SK-N-DZ (cell line): ENCODE results near the gene YLPM1. TPM values are rescaled to one million over a fixed set of nuclear protein-coding genes. Genes with fewer than 3 reads are reported as not detected.
"Not testable (repeated sequence)": the region's sequence is repeated elsewhere in the genome, so short reads cannot be mapped to it uniquely, and the experiment has no call there.

Source experiments
- DNase-seq: peaks from one replicate; pipeline ENCODE4 v3.0.0-alpha.2; 2015; ENCODE audit warnings: low spot score
- polyA plus RNA-seq, 2 experiments: library from polyadenylated mRNA; depleted of rRNA; stranded (reverse); fragments of >200 nt; gene quantifications; 2 replicates each; pipeline ENCODE4 v1.2.3, GENCODE V29; 2014

Gene YLPM1, protein sequence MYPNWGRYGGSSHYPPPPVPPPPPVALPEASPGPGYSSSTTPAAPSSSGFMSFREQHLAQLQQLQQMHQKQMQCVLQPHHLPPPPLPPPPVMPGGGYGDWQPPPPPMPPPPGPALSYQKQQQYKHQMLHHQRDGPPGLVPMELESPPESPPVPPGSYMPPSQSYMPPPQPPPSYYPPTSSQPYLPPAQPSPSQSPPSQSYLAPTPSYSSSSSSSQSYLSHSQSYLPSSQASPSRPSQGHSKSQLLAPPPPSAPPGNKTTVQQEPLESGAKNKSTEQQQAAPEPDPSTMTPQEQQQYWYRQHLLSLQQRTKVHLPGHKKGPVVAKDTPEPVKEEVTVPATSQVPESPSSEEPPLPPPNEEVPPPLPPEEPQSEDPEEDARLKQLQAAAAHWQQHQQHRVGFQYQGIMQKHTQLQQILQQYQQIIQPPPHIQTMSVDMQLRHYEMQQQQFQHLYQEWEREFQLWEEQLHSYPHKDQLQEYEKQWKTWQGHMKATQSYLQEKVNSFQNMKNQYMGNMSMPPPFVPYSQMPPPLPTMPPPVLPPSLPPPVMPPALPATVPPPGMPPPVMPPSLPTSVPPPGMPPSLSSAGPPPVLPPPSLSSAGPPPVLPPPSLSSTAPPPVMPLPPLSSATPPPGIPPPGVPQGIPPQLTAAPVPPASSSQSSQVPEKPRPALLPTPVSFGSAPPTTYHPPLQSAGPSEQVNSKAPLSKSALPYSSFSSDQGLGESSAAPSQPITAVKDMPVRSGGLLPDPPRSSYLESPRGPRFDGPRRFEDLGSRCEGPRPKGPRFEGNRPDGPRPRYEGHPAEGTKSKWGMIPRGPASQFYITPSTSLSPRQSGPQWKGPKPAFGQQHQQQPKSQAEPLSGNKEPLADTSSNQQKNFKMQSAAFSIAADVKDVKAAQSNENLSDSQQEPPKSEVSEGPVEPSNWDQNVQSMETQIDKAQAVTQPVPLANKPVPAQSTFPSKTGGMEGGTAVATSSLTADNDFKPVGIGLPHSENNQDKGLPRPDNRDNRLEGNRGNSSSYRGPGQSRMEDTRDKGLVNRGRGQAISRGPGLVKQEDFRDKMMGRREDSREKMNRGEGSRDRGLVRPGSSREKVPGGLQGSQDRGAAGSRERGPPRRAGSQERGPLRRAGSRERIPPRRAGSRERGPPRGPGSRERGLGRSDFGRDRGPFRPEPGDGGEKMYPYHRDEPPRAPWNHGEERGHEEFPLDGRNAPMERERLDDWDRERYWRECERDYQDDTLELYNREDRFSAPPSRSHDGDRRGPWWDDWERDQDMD (N-terminal part only)
- 25.6 and 27.1 TPM in 2 replicates for polyA plus RNA-seq (2014; cell fraction: cytosol; rRNA removed)
- polyA plus RNA-seq (2014; cell fraction: nucleus; rRNA removed): 34.3 and 34.7 TPM in 2 replicates

DNA sequence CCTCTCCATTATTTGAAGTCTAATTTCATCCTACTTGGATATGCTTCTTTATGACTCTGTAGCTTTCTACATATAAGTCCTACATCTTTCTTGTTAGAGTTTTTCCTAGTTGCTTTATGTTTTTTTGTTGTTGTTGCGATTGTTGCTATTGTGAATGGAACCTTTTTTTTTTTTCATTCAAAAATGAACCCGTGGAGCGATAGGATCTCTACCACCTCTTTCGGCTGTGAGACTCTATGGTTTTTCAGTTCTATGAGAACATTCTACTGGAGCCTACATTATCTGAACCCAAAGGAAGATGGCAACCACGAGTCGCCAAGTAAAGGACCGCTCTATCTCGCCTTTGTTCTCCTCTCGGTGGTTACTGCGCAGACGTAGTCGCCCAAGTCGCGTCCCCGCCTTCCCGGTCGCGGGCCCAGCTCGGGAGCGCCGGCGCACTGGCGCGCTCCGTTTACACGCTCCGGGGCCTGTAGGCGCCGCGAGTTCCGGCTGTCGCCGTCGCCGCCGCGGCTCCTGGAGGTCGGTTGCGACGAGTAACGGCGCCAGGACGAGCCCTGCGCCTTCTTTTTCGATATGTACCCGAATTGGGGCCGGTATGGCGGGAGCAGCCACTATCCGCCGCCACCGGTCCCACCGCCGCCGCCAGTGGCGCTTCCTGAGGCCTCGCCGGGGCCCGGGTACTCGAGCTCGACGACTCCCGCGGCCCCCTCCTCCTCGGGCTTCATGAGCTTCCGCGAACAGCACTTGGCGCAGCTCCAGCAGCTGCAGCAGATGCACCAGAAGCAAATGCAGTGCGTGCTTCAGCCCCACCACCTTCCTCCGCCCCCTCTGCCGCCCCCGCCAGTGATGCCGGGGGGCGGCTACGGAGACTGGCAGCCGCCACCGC is at the start of gene YLPM1:
TSS of gene YLPM1 (plus strand) at position 400 of the 886 bp plus-strand sequence. CDS start at position 574, 174 bp downstream.
- peak; percentile 96 for DNase-seq

DNA sequence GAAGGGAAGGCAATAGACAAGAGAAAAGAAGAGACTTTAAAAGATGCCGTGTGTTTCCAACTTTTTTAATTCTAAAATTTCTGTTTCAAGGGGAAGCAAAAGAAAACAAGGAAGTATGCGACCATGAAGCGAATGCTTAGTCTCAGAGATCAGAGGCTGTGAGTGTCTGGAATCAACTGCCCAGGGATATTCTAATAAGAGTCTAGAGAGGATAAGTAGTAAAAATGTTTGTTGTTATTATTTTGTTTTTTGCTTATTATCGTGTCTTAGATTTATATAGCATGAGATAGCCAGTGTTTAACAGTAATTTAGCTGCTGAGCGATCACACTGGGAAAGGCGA is 49.8 kb upstream of the YLPM1 start:
- DNase-seq: no peak

DNA sequence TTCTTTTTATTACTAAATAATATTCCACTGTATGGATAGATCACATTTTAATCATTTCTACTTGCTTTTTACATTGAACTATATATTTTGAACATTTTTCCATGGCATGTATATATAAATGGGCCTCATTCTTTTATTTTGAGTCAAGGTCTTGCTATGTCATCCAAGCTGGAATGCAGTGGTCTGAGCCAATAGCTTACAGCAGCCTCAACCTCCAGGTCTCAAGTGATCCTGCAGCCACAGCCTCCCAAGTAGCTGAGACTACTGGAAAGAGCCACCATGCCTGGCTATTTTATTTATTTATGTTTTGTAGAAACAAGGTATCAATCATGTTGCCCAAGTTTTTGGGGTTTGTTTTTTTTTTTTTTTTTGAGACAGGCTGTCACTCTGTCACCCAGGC is 42.6 kb upstream of the YLPM1 start:
- DNase-seq: no peak

DNA sequence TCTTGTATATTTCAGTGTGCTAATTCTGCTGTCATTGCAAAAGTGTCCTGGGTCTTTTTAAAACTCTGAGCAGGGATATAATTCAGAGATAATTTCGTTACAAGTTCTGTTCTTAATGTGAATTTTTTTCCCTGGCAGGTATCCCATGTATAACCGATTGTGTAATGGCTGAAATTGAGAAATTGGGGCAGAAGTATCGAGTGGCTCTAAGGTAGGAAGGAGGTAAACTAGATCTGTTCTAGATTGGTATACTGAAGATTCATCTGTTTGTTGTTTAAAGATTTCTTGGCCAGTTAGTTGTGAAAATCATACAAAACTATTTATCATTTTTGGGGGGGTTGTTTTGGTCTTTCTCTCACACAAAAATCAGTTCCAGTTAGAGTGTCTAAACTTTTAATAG is 40.0 kb upstream of the YLPM1 start:
- no peak for DNase-seq

DNA sequence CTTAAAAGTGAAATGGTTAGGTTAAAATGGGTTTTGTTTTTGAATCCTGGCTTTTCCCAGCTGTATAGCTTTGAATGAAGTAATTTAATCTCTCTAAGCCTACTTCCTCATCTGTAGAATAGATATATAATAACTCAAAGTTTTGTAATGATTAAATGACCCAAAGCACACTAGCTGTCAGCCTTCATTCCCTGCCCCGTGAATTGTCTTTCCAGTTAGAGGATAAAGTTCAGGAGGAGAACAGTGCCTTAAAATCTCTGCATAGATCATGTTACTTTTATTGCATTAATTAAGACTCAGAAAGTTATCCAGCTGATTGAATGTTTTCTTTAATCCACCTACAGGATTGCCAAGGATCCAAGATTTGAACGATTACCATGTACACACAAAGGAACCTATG is 30.7 kb upstream of the YLPM1 start:
- DNase-seq: no peak

DNA sequence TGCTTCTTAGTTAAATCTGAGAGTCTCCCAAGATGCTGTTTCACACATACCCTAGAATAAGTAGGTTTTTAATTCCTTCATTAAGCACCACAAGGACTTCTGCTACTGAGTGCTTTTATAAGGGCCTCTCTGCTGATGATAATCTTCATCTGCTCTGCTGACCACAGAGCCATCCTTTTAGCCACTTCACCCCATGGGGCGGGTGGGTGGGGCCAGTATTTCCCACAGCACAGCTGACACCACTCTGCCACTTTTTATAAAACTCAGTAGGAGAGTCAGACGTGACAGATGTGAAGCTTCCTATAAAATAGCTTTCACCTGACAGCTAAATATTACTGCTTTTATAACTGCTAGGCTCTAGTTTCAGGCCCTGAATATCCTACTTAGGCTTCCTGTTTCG is 29.9 kb upstream of the YLPM1 start:
- peak; percentile 29 for DNase-seq

DNA sequence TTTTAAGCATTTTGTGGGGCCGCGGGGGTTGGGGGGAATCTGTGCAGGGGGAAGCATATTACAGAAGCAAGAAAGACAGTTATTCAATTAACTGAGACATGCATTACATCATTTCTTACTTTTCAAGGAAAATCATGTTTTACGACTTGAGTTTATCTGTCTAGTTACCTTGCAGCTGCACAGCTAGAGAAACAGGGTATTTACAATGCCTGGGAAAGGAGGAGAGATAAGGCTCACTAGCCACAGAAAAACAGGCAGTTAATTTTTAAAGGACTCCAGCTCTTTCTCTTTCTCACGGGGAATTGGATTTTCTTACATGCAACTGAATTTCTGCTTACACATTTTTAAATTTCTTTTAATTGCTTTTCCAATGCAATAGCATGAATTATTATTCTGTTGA is 28.0 kb upstream of the YLPM1 start:
- DNase-seq: peak; percentile 64

DNA sequence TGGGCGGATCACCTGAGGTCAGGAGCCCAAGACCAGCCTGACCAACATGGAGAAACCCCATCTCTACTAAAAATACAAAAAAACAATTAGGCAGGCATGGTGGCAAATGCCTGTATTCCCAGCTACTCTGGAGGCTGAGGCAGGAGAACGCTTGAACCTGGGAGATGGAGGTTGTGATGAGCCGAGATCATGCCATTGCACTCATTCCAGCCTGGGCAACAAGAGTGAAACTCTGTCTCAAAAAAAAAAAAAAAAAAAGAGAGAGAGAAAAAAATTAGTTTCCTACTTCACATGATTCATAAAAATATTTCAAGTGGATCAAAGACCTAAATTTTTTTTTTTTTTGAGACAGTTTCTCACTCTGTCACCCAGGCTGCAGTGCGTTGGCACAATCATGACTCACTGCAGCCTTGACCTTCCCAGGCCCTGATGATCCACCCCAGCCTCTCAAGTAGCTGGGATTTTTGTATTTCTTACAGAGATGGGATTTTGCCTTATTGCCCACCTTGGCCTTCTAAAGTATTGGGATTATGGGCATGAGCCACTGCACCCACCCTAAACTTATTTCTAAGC is 25.3 kb upstream of the YLPM1 start:
- no peak for DNase-seq

DNA sequence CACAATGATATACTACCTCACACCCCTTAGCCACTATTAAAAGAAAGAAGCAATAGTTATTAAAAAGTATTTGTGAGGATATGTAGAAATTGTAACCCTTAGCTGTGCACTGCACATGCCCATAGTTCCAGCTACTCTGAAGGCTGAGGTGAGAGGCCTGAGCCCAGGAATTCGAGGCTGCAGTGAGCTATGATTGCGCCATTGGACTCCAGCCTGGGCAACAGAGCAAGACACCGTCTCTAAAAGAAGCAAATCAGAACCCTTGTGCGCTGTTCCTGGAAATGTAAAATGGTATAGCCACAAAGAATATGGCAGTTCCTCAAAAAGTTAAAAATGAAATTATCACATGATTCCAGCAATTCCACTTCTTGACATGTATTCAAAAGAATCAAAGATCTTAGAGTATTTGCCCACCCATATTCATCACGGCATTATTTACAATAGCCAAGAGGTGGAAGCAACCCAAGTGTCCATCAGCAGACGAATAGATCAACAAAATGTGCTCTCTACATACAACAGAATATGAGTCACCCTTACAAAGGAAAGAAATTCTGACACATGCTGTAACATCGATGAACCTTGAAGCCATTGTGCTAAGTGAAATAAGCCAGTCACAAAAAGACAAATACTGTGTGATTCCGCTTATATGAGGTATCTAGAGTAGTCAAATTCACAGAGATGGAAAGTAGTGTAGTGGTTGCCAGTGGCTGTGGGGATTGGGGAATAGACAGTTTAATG is 23.7 kb upstream of the YLPM1 start:
- DNase-seq: no peak

DNA sequence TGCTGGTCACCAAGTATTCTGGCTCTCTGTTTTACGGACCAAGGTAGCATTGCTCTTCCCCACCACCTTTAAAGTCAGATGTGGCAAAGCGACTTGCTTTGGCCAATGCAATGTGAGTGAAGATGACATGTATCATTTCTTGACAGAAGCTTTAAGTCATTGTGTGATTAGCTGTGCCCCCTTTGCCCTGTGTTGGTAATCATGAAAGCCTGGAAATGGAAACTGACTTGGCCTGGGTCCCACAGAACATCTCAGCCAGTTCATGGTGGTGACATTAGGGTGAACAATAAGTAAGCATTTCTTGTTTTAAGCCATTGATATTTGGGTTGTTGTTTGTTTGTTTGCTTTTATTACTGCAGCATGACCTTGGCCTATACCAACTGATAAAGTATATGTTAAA is 15.9 kb upstream of the YLPM1 start:
- no peak for DNase-seq

DNA sequence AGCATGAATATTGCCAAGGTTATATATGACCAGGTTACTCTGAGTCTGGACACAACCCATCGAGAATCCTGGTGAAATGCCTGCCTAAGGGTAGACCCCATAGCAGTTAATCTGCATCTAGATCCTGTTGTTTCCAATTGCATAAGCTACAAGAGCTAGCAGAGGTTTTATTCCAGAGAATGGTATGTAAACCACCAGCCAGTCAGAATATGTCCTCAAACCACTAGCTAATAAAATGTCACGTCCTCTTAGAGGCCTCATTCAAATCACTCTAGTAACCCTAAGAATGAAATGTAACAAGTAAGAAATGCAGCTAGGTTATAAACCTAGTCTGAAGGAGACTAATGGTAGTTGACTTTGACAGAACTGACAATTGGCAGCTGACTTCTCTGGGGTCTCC is 9.0 kb upstream of the YLPM1 start:
- DNase-seq: no peak

DNA sequence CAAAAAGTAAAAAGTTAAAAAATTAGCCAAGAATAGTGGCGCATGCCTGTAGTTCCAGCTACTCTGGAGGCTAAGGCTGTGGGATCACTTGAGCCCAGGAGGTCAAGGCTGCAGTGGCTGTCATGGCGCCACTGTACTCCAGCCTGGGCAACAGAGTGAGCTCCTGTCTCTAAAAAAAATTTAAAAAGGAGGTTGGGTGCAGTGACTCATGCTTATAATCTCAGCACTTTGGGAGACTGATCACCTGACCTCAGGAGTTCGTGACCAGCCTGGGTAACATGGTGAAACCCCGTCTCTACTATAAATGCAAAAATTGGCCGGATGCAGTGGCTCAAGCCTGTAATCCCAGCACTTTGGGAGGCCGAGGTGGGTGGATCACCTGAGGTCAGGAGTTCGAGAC is 8.2 kb upstream of the YLPM1 start:
- DNase-seq: no peak

DNA sequence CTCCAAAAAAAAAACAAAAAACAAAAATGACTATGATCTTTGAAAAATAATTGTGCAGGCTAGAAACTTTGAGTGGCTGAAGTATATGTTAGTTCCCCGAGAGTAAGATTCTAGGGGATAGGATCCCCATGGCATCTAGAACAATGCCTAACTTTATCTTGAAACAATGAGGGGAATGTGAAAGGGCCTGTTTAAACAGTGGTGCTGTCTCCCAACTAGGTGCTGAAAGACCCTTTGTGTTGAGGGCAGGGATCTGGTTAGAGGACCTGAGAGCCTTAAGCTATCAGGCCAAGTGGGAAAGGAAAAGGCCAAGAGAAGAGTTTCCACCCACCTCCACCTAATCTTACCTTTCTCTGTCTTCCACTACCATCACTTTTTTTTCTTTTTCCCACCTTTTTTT is 6.8 kb upstream of the YLPM1 start:
- DNase-seq: no peak

DNA sequence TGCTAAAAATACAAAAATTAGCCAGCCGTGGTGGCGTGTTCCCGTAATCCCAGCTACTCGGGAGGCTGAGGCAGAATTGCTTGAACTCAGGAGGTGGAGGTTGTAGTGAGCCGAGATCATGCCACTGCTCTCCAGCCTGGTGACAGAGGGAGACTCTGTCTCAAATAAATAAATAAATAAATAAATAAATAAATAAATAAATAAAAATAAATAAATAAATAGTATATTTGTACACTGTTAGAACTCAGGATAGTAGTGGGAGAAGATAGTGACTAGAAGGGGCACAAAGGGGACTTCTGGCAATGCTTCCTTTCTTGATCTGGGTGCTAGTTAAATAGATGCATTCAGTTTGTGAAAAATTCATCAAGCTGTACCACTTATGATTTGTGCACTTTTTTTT is 4.6 kb upstream of the YLPM1 start:
- not testable (repeated sequence) for DNase-seq

DNA sequence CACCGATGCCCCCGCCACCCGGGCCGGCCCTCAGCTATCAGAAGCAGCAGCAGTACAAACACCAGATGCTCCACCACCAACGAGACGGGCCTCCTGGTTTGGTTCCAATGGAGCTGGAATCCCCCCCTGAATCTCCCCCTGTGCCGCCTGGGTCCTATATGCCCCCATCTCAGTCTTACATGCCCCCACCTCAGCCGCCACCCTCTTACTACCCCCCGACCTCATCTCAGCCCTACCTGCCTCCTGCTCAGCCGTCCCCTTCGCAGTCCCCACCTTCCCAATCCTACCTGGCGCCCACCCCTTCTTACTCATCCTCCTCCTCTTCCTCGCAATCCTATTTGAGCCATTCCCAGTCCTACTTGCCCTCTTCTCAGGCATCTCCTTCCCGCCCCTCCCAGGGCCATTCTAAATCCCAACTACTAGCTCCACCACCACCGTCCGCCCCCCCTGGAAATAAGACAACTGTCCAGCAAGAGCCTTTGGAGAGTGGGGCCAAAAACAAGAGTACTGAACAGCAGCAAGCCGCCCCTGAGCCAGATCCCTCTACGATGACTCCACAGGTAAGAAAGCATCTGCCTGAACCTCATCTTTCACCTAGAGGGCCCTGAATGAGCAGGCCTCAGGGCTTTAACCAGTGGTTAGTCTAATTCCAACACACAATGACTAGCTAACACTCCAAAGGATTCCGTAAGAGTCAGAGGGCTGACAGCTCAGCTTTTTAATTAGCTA is 851 bp downstream of the YLPM1 start:
- no peak for DNase-seq

DNA sequence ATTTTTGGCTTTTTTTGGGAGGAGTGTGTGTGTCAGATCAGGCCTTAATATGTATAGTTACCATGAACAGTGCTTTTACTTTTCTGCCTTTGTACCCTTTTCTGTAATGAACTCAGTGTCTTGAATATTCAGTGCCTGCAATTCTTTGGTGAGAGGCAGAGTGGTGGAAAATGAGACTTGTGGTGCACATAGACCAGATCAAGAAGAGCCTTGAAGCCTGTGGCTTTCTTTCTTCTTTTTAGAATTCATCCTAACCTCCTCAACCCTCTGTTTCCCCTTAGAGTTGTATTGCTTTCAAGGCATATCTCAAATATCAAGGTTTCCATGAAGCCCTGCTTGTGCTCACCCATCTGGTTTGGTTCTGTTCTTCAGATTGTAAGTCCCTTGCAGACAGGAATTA is 2.6 kb downstream of the YLPM1 start:
- no peak for DNase-seq

DNA sequence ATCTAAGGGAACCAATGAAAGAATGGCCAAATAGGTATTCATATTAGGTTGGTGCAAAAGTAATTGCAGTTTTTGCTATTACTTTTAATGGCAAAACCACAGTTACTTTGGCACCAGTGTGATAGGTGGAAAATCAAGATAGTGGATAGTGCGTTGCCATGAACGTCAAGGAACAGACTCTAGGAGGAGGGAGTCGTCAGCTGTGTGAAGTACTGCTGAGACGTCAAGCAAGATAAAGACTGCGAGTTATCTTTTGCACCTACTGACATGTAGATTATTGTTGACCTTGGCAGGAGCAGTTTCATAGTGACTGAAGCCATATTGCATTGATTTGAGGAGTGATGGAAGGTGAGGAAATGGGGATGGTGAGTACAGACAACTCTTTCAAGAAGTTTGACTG is 8.3 kb downstream of the YLPM1 start:
- no peak for DNase-seq

DNA sequence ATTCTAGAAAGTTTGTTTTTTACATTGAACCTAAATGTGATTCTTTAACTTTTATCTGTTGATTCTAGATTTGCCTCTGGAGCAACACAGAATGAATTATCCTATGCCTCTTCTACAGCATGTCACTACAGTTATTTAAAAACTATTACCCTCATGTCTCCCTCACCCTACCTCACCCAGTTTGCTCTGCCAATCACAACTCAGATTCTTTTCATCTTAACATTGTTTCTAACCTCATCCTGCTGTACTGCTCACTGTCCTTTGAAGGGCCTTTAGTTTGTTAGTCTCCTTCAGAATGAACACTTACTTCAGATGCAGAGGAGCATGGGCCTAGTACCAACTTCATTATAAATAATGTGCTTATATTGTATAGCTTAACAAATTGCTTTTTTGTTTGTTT is 21.5 kb downstream of the YLPM1 start:
- no peak for DNase-seq

DNA sequence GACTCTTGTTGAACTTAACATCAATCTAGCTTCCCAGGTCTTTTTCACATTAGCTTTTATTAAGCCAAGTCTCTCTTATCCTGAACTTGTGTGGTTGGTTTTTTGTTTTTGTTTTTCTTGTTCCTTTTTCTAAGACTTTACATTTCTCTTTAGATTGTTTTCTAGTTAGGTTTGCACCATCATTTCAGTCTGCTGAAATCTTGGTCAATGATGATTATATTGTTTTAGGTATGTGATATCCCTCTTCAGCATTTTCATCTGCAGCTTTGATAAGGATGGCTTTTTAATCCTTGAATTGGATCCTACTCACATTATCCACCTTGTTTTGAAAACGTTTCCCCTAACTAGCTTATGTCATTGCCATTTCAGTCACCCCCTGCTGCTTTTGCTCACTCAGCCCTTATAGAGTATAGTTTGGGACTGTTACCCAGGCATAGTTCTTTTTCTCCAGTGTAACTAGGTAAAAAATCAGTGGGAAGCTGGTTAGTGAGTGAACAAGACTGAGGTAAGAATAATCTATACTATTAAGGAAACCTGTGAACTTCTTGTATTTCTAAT is 22.0 kb downstream of the YLPM1 start:
- DNase-seq: no peak
